Activated T-cell treated with anti-CD3 and anti-CD28 coated beads, Interleukin-2, amount 50 U/mL, for 72 hours (primary cell): ENCODE data around the gene SYTL2. TPM values are rescaled to one million over a fixed set of nuclear protein-coding genes. Genes with fewer than 3 reads are reported as not detected.

ENCODE experiments used
- ATAC-seq, 2 donors: fragments of 150-1000 bp; cut with Tn5 transposase; replicated peaks in 1 of 2; 2 replicates each; pipeline ENCODE4 v1.10.0; 2021; ENCODE audit warnings: moderate library complexity in 2 of 2, mild to moderate bottlenecking in 1 of 2
- DNase-seq, 2 donors: peaks; one replicate each; pipeline ENCODE4 v3.0.0; 2021 to 2022; ENCODE audit warnings: mixed read lengths in 1 of 2
- H3K27ac Mint-ChIP-seq: one replicate; pipeline ENCODE4 v1.8.0; 2022; ENCODE audit warnings: mild to moderate bottlenecking, moderate library complexity, mixed read lengths
- H3K27me3 Mint-ChIP-seq: one replicate; pipeline ENCODE4 v1.8.0; 2022; ENCODE audit warnings: low read depth, mixed read lengths
- H3K36me3 Mint-ChIP-seq, 2 donors: one replicate each; pipeline ENCODE4 v1.8.0; 2022; ENCODE audit warnings: mixed read lengths in 2 of 2, mild to moderate bottlenecking in 1 of 2; ENCODE audit not compliant: insufficient read depth in 2 of 2
- H3K4me1 Mint-ChIP-seq: one replicate; pipeline ENCODE4 v1.8.0; 2022; ENCODE audit warnings: low read depth, mixed read lengths
- H3K4me3 Mint-ChIP-seq, 2 donors: one replicate each; pipeline ENCODE4 v1.8.0; 2022; ENCODE audit warnings: mild to moderate bottlenecking in 2 of 2, mixed read lengths in 2 of 2, moderate library complexity in 2 of 2
- H3K9me3 Mint-ChIP-seq, 2 donors: one replicate each; pipeline ENCODE4 v1.8.0; 2022; ENCODE audit warnings: mixed read lengths in 2 of 2
- total RNA-seq, 2 donors: library from RNA; stranded (reverse); gene quantifications; one replicate each; pipeline ENCODE4 v1.2.3, GENCODE V29; 2022

Gene SYTL2
- total RNA-seq, 2 donors from 2014 or later = 34.4 to 40.1 TPM

GRCh38 chr11:85803303-85803702 lies 7.6 kb downstream of the SYTL2 start:
- H3K27ac Mint-ChIP-seq = no peak overlapping the region
- ATAC-seq = no peak
- H3K9me3 Mint-ChIP-seq = no peaks in the 10 kb centered on the region
- peaks cover 11% of the 10 kb centered on the region for H3K27me3 Mint-ChIP-seq
- H3K4me1 Mint-ChIP-seq = peaks cover 7% of the 10 kb centered on the region
- no peak overlapping the region for H3K4me3 Mint-ChIP-seq
- H3K36me3 Mint-ChIP-seq = peaks cover 0 to 1% of the 10 kb centered on the region in 2 donors
- DNase-seq = no peak

- H3K27me3 Mint-ChIP-seq = peaks cover 11% of the 10 kb centered on the region
- H3K9me3 Mint-ChIP-seq = no peaks in the 10 kb centered on the region
- no peak overlapping the region for H3K4me3 Mint-ChIP-seq
- peaks cover 7% of the 10 kb centered on the region for H3K4me1 Mint-ChIP-seq
- no peak overlapping the region for H3K27ac Mint-ChIP-seq
- ATAC-seq = no peak
- DNase-seq = no peak
- H3K36me3 Mint-ChIP-seq = peaks cover 0 to 1% of the 10 kb centered on the region in 2 donors
Measured at GRCh38 chr11:85801527-85801926, 9.4 kb downstream of the SYTL2 start.

DNA sequence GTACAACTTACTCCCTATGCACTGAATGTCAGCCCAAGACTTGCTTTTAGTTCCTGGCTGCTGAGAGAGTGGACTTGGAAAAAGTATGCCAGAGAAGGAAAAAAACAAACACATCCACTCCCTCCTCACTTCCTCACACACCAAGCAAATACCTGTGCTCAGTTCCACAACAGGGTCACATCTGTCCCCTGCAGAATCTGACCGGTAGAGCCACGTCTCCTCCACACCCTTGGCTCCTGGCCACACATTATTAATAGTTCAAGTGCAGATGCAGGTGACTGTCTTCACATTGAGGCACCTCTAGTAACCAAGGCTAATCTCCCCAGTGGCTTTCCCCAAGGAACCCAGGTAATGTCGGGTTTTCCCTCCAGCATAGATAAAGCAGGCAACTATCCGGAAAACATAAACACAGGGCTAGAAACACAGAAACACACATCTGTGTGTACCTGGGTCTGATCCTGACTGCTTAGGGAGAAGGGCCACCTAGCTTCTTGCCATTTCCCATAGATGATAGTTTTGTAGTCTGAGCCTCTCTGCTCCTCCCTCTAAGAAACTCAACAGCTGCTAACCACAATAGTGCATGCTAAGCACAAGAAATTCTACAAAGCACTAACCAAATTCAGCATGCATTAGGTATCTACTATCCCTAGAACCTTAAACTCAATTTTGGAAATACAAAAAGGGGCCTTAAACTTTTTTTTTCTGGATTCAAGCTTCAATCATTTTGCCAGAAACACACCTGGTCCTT lies 10.2 kb downstream of the SYTL2 start:
- Mint-ChIP-seq H3K27me3 (peaks cover 4% of the 10 kb centered on the region), H3K27ac (no peak overlapping the region), H3K4me3 (no peak overlapping the region), H3K9me3 (no peaks in the 10 kb centered on the region), H3K4me1 (peaks cover 7% of the 10 kb centered on the region), H3K36me3 (peaks cover 0 to 1% of the 10 kb centered on the region in 2 donors)
- ATAC-seq (no peak), DNase-seq (no peak)

DNA sequence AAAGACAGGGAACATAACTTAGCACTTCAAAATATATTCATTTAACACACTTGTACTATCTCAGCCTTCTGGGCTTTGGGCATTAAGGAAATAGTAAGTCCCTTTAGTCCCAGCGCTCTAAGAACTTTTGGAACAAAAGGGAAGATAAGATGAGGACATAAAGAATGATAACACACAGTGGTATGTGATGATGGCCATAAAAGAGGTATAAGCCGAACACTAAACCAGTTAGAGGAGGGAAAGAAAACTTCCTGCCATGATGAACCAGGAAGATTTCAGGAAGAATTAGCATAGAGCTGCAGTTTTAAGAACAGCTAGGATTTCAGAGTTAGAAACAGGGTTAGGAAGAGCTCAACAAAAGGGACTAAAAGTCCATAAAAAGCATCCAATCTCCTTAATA lies 11.8 kb downstream of the SYTL2 start:
- no peak overlapping the region for H3K4me3 Mint-ChIP-seq
- DNase-seq = no peak
- no peaks in the 10 kb centered on the region for H3K9me3 Mint-ChIP-seq
- H3K4me1 Mint-ChIP-seq = peaks cover 7% of the 10 kb centered on the region
- no peak overlapping the region for H3K27ac Mint-ChIP-seq
- no peaks in the 10 kb centered on the region for H3K36me3 Mint-ChIP-seq
- ATAC-seq = no peak
- H3K27me3 Mint-ChIP-seq = no peaks in the 10 kb centered on the region

DNA sequence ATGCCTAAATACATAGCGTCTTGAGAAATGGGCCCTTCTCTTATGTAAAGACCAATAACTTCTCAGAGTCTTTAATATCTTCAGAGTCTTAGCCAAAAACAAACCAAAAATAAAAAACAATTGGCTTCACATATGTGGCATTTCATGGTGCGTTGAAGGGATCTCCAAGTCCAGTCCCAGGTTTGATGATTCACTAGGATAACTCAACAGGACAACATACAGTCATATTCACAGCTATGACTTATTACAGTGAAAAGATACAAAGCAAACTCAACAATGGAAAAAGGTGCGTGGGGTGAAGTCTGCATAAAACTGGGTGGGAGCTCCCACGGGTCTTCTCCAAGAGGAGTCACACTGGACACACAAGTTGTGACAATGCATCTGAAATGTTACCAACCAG lies 12.6 kb downstream of the SYTL2 start:
- H3K4me3 Mint-ChIP-seq = no peak overlapping the region
- H3K27me3 Mint-ChIP-seq = no peaks in the 10 kb centered on the region
- no peaks in the 10 kb centered on the region for H3K36me3 Mint-ChIP-seq
- H3K9me3 Mint-ChIP-seq = no peaks in the 10 kb centered on the region
- peaks cover 7% of the 10 kb centered on the region for H3K4me1 Mint-ChIP-seq
- no peak for DNase-seq
- no peak overlapping the region for H3K27ac Mint-ChIP-seq
- ATAC-seq = no peak

DNA sequence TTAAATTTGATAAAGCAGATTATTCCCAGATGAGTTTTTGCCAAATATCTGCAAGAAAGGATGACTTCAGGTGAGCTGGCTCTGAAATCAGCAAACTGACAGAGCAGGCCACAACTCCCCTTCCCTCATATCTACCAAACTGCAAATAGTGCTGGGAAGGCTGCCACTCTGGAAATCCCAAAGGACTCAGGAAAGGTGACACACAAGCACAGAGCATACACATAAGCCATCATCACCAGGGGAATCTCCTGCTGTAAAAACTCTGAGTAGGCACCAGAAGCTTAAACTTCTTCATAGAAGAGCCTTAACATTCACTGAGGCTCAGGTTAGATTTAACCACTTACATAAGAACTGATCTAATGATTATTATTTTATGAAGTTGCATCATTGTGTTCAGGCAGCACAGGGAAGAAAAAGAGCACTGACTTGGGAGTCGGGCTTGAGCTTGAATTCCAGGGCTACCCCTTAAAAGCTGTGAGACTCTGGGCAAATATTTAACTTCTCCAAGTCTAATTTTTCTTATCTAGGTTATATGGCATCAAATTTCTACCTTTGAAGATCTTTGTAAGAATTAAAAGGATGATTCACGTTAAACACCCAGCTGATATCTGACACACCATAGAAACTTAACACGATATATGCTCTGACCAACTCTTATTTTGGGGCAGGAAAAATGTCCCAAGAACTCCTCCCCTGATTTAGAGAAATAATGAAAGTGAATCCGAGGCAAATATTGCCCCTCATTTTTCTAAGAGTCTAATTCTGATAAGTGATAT lies 15.0 kb downstream of the SYTL2 start:
- H3K9me3 Mint-ChIP-seq = no peaks in the 10 kb centered on the region
- H3K27ac Mint-ChIP-seq = no peak overlapping the region
- DNase-seq = no peak
- H3K27me3 Mint-ChIP-seq = no peaks in the 10 kb centered on the region
- peaks cover 14% of the 10 kb centered on the region for H3K4me1 Mint-ChIP-seq
- no peak overlapping the region for H3K4me3 Mint-ChIP-seq
- peaks cover 0 to 1% of the 10 kb centered on the region in 2 donors for H3K36me3 Mint-ChIP-seq
- no peak for ATAC-seq

- H3K4me1 Mint-ChIP-seq = peaks cover 26% of the 10 kb centered on the region
- no peak for ATAC-seq
- no peak overlapping the region for H3K4me3 Mint-ChIP-seq
- H3K36me3 Mint-ChIP-seq = peaks cover 0 to 1% of the 10 kb centered on the region in 2 donors
- DNase-seq = no peak
- no peaks in the 10 kb centered on the region for H3K27me3 Mint-ChIP-seq
- H3K9me3 Mint-ChIP-seq = no peaks in the 10 kb centered on the region
- no peak overlapping the region for H3K27ac Mint-ChIP-seq
Measured at GRCh38 chr11:85791409-85791990, 19.4 kb downstream of the SYTL2 start.

DNA sequence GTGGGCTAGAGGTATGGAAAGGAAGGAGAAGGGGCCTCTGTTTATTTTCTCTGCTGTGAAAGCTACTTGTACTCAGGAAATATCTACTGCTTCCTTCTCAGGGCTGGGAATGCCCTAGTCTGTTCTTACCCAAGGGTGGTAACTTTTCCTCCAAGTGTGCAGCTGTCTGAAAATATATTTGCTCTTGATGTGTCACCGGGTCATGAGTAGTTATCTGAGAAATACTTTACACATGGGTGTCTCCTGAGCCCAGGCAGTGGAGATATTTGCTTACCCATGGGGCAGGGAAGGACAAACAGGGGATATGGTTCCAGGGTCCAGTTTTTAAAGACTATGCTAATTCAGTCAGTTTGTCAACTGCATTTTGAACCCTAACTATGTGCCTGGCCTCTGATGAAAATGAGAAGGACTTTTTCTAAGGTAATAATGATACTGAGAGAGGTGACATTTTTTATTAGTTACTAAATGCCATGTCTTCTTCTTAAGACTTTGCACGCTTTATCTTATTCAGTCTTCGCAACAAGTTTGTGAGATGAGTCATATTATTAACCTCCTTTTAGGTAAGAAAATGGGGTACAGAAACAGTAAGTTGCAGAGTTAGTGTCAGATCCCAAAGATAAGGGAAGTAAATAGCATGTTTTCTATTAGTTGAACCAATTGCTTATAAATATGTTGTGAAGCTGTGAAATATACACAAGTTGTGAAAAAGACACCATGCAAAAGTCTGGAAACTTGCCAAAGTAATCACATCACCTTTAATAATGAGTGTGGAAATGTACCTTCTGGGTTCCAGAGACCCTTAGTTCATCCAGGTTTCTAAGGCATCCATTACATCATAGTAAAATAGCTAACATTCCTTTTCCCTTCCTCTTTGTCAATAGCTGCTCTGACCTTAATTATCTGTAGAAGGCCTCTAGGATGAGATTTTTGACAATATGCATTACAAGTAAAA lies 22.9 kb downstream of the SYTL2 start:
- H3K27ac Mint-ChIP-seq = peak overlapping the region; percentile 58
- ATAC-seq = peak in 1 of 2 donors; percentile 25
- H3K36me3 Mint-ChIP-seq = no peaks in the 10 kb centered on the region
- peak overlapping the region in 1 of 2 donors; percentile 59 for H3K4me3 Mint-ChIP-seq
- DNase-seq = no peak
- H3K9me3 Mint-ChIP-seq = peaks cover 0 to under 1% of the 10 kb centered on the region in 2 donors
- H3K27me3 Mint-ChIP-seq = no peaks in the 10 kb centered on the region
- H3K4me1 Mint-ChIP-seq = peaks cover 39% of the 10 kb centered on the region

DNA sequence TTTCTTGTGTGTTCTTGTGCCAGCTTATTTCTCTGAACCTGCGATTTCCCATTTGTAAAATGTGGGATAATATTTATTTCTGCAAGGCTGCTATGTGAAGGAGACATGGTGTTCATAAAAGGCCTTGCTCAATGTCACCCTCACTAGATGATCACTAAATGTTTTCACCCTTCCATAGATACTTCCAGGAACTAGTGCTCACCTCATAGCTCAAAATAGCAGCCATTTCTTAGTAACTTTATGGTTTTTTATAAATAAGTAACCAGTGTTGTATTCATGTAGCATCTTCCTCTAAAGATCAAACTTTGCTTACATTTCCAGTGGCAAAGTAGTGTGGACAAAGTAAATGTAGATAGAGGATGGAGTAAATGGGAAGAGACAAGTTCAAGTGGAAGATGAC lies 23.8 kb downstream of the SYTL2 start:
- Mint-ChIP-seq H3K4me1 (peaks cover 39% of the 10 kb centered on the region), H3K27me3 (no peaks in the 10 kb centered on the region), H3K27ac (peak overlapping the region; percentile 85), H3K4me3 (peak overlapping the region in 1 of 2 donors; percentile 72), H3K36me3 (peaks cover 4 to 6% of the 10 kb centered on the region in 2 donors), H3K9me3 (peaks cover 4 to 8% of the 10 kb centered on the region in 2 donors)
- ATAC-seq (peak; percentile 47 to 77), DNase-seq (no peak)

- Mint-ChIP-seq H3K4me1 (peaks cover 55% of the 10 kb centered on the region), H3K9me3 (peaks cover 4 to 9% of the 10 kb centered on the region in 2 donors), H3K4me3 (no peak overlapping the region), H3K27me3 (no peaks in the 10 kb centered on the region), H3K27ac (no peak overlapping the region), H3K36me3 (peaks cover 4 to 6% of the 10 kb centered on the region in 2 donors)
- ATAC-seq (no peak), DNase-seq (no peak)
Measured at GRCh38 chr11:85784480-85785265, 26.3 kb downstream of the SYTL2 start.

GRCh38 chr11:85783758-85784157 lies 27.2 kb downstream of the SYTL2 start:
- peaks cover 59% of the 10 kb centered on the region for H3K4me1 Mint-ChIP-seq
- H3K27ac Mint-ChIP-seq = peak overlapping the region; percentile 22
- peak in 1 of 2 donors; percentile 9 for ATAC-seq

More at GRCh38 chr11:85783758-85784157, 27.2 kb downstream of the SYTL2 start:
- Mint-ChIP-seq H3K27me3 (no peaks in the 10 kb centered on the region), H3K36me3 (peaks cover 4 to 6% of the 10 kb centered on the region in 2 donors), H3K4me3 (peak overlapping the region in 1 of 2 donors; percentile 3), H3K9me3 (peaks cover 4 to 9% of the 10 kb centered on the region in 2 donors)
- no peak for DNase-seq
